Caco-2 (cell line): ENCODE measurements around the gene IQSEC1. TPM values are rescaled to one million over a fixed set of nuclear protein-coding genes. Genes with fewer than 3 reads are reported as not detected.

Experiments used
- BruUV-seq: library from RNA; stranded (reverse); fragments of 400-500 nt; replicated peaks from 2 replicates; lab custom pipeline; 2021; lab: Mats Ljungman, UMichigan
- CTCF ChIA-PET: fragments of 300-600 bp; sonication (Branson Sonifier 250); formaldehyde crosslinking; loops from one replicate; lab custom pipeline; 2022; ENCODE audit warnings: antibody characterized with exemption; lab: Charles Lee
- POLR2A ChIA-PET: fragments of 300-600 bp; sonication (Branson Sonifier 250); formaldehyde crosslinking; loops from one replicate; lab custom pipeline; 2022; ENCODE audit warnings: antibody characterized with exemption; lab: Charles Lee
- DNase-seq, 2 experiments: peaks; one replicate each; pipeline versions ENCODE4 v3.0.0 to v3.0.0-alpha.2; 2020 to 2022
- H3K27me3 ChIP-seq: replicated peaks from 2 replicates; pipeline ENCODE4 v1.6.0; 2011; ENCODE audit warnings: low read length; ENCODE audit not compliant: control insufficient read depth, insufficient read depth
- H3K36me3 ChIP-seq: 2 replicates; pipeline ENCODE4 v1.5.1; 2011; ENCODE audit warnings: low read length; ENCODE audit not compliant: control insufficient read depth, insufficient read depth
- H3K4me1 ChIP-seq: fragments of 250-450 bp; sonication (Bioruptor Pico); 2 replicates; pipeline ENCODE4 v1.5.1; 2020; ENCODE audit warnings: mild to moderate bottlenecking
- H3K4me3 ChIP-seq: 2 replicates; pipeline ENCODE4 v1.5.1; 2011; ENCODE audit warnings: low read depth, mild to moderate bottlenecking, control low read depth, low read length
- H3K9me3 ChIP-seq: fragments of 250-450 bp; sonication (Bioruptor Pico); 2 replicates; pipeline ENCODE4 v1.5.1; 2020; ENCODE audit warnings: mild to moderate bottlenecking, moderate library complexity
- H3K27ac Mint-ChIP-seq: one replicate; pipeline ENCODE4 v1.8.0; 2022; ENCODE audit warnings: mixed read lengths; ENCODE audit not compliant: unreplicated experiment
- H3K27me3 Mint-ChIP-seq: one replicate; pipeline ENCODE4 v1.8.0; 2022; ENCODE audit warnings: mixed read lengths; ENCODE audit not compliant: insufficient read depth, unreplicated experiment
- H3K36me3 Mint-ChIP-seq: one replicate; pipeline ENCODE4 v1.8.0; 2022; ENCODE audit warnings: mild to moderate bottlenecking, mixed read lengths; ENCODE audit not compliant: insufficient read depth, unreplicated experiment
- H3K4me1 Mint-ChIP-seq: one replicate; pipeline ENCODE4 v1.8.0; 2022; ENCODE audit warnings: low read depth, mixed read lengths; ENCODE audit not compliant: unreplicated experiment
- H3K4me3 Mint-ChIP-seq: one replicate; pipeline ENCODE4 v1.8.0; 2022; ENCODE audit warnings: mild to moderate bottlenecking, moderate library complexity, mixed read lengths; ENCODE audit not compliant: unreplicated experiment
- H3K9me3 Mint-ChIP-seq: one replicate; pipeline ENCODE4 v1.8.0; 2022; ENCODE audit warnings: mixed read lengths; ENCODE audit not compliant: unreplicated experiment
- intact Hi-C: fragments of 100-400 bp; cut with micrococcal nuclease; formaldehyde crosslinking; loops from one replicate; pipeline ENCODE4 v1.10.0; 2022; ENCODE audit not compliant: unreplicated experiment
- total RNA-seq: library from RNA; stranded (reverse); gene quantifications from 2 replicates; pipeline ENCODE4 v1.2.3, GENCODE V29; 2022
- TF ChIP-seq, protein P1 (sequence below), 2 experiments: fragments of 200-600 bp in 1 of 2; IDR thresholded peaks; 1 replicate in 1 of 2; 2 replicates in 1 of 2; pipeline versions ENCODE4 v1.5.1 to v1.8.0; 2011 to 2022; ENCODE audit warnings: antibody characterized with exemption in 1 of 2, control low read depth in 1 of 2, inconsistent platforms in 1 of 2, low read depth in 1 of 2, low read length in 1 of 2, mild to moderate bottlenecking in 1 of 2, moderate library complexity in 1 of 2; ENCODE audit not compliant: insufficient read depth in 1 of 2, severe bottlenecking in 1 of 2, unreplicated experiment in 1 of 2

IQSEC1 gene
- total RNA-seq, 1 experiment from 2014 or later, result 40.0 TPM

DNA sequence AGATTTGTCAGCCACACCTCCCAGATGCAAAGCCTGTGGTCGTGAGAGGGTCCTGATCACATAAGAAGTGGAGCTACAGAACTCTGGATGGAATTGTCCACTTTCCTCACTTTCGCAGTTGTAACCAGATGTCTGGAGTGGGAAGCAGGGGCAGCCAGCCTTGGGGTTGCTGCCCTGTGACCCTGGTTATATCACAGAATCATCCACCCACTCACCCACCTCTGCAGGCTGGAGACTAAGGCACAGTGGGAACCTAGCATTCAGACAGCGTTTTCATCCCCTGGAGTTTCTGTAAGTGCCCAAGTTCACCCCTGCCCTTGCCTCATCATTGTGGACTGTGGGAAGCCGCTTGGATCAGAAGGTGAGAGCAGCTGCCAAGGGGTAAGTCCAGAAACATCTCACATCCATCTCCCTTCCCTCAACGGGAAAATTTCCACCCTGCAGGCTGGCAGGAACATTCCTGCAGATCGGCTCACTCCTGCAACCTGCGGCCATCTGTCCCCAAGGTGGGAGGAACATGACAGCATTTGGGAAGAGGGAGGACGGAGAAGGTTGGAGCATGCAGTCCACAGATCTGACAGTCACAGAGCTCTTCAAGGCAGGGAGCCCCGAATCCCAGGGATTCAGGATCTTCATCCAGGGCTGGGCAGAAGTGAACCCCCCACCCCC lies 2.9 kb upstream of the IQSEC1 start:
- no TSS peak for BruUV-seq

DNA sequence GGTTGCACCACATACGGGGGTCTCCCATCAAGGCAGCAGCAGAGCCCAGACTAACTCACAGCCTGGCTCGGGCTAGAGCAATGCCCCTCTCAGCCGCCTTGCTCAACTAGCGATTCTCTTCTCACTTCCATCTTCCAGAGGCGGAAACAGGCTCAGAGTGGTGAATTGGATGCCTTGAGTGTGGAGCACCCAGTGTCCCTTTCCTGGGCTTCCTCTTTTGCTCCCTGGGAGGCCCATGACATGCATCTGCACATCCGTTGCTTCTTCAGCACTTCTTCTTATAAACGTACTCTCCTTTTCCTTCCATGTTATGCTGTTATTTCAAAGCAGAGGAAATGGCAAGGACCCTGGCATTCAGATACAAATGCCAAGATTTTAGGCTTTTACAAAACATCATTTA lies 2.1 kb upstream of the IQSEC1 start:
- POLR2A ChIA-PET, result no interaction called here
- TF ChIP-seq, protein P1, sequence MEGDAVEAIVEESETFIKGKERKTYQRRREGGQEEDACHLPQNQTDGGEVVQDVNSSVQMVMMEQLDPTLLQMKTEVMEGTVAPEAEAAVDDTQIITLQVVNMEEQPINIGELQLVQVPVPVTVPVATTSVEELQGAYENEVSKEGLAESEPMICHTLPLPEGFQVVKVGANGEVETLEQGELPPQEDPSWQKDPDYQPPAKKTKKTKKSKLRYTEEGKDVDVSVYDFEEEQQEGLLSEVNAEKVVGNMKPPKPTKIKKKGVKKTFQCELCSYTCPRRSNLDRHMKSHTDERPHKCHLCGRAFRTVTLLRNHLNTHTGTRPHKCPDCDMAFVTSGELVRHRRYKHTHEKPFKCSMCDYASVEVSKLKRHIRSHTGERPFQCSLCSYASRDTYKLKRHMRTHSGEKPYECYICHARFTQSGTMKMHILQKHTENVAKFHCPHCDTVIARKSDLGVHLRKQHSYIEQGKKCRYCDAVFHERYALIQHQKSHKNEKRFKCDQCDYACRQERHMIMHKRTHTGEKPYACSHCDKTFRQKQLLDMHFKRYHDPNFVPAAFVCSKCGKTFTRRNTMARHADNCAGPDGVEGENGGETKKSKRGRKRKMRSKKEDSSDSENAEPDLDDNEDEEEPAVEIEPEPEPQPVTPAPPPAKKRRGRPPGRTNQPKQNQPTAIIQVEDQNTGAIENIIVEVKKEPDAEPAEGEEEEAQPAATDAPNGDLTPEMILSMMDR (IDR thresholded peaks at IDR 0.05; ENCODE audit: insufficient read depth in 1 of 2, low read depth in 1 of 2, low read length in 1 of 2, severe bottlenecking in 1 of 2, unreplicated experiment in 1 of 2), result no peak
- Mint-ChIP-seq H3K36me3 (no peaks in the 10 kb centered on the region), H3K9me3 (no peaks in the 10 kb centered on the region), H3K27me3 (peaks cover 19% of the 10 kb centered on the region), H3K4me1 (no peaks in the 10 kb centered on the region), H3K27ac (no peak overlapping the region), H3K4me3 (no peak overlapping the region)
- no peak overlapping the region for H3K4me3 ChIP-seq
- H3K27me3 ChIP-seq, result no peaks in the 10 kb centered on the region
- BruUV-seq, result no TSS peak
- DNase-seq, result no peak
- H3K36me3 ChIP-seq, result no peaks in the 10 kb centered on the region
- intact Hi-C loops, result no loop called here
- no peaks in the 10 kb centered on the region; the same call in 1 of the 2 replicates for H3K9me3 ChIP-seq
- H3K4me1 ChIP-seq, result no peaks in the 10 kb centered on the region
- CTCF ChIA-PET, result no interaction called here

More for the DNA sequence above, 2.9 kb upstream of the IQSEC1 start:
- POLR2A ChIA-PET, result no interaction called here
- Mint-ChIP-seq H3K36me3 (no peaks in the 10 kb centered on the region), H3K4me1 (no peaks in the 10 kb centered on the region), H3K27me3 (peaks cover 19% of the 10 kb centered on the region), H3K27ac (no peak overlapping the region), H3K4me3 (no peak overlapping the region), H3K9me3 (no peaks in the 10 kb centered on the region)
- no peaks in the 10 kb centered on the region for H3K27me3 ChIP-seq
- DNase-seq, result no peak
- no peaks in the 10 kb centered on the region; the same call in 1 of the 2 replicates for H3K9me3 ChIP-seq
- no peak overlapping the region for H3K4me3 ChIP-seq
- H3K36me3 ChIP-seq, result no peaks in the 10 kb centered on the region
- intact Hi-C loops, result no loop called here
- TF ChIP-seq, protein P1 (IDR thresholded peaks at IDR 0.05; ENCODE audit: insufficient read depth in 1 of 2, low read depth in 1 of 2, low read length in 1 of 2, severe bottlenecking in 1 of 2, unreplicated experiment in 1 of 2), result no peak
- no peaks in the 10 kb centered on the region for H3K4me1 ChIP-seq
- CTCF ChIA-PET, result interaction anchor here (1.1 kb wide), 1 partner anchor 16 kb away, joined by 3 read pairs; no protein-coding TSS in a partner anchor

DNA sequence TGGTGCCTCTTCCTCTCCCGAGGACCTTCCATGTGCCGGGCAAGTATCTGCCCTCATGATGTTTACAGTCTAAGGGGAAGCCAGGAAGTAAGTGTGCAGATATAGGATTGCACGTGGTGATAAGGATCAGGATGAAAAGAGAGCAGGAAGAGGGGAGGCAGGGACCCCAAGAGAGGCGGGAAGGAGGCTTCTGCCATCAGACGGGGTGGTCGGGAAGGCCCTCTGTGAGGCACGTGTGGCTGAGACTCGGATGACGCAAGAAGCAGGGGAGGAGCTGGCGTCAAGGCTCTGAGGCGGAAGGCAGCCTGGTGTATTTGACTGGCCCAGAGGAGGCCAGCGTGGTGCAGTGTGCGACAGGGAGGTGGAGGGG lies 762 bp upstream of the IQSEC1 start:
- H3K27me3 Mint-ChIP-seq, result peaks cover 11% of the 10 kb centered on the region
- DNase-seq, result no peak
- CTCF ChIA-PET, result interaction anchor here (0.6 kb wide), 1 partner anchor 18 kb away, joined by 4 read pairs; no protein-coding TSS in a partner anchor
- Histone ChIP-seq H3K27me3 (no peaks in the 10 kb centered on the region), H3K36me3 (no peaks in the 10 kb centered on the region), H3K9me3 (no peaks in the 10 kb centered on the region; the same call in 1 of the 2 replicates), H3K4me3 (no peak overlapping the region), H3K4me1 (no peaks in the 10 kb centered on the region)
- no peaks in the 10 kb centered on the region for H3K4me1 Mint-ChIP-seq
- TF ChIP-seq, protein P1 (IDR thresholded peaks at IDR 0.05; ENCODE audit: insufficient read depth in 1 of 2, low read depth in 1 of 2, low read length in 1 of 2, severe bottlenecking in 1 of 2, unreplicated experiment in 1 of 2), result no peak
- no peak overlapping the region for H3K4me3 Mint-ChIP-seq
- POLR2A ChIA-PET, result no interaction called here
- intact Hi-C loops, result no loop called here
- H3K9me3 Mint-ChIP-seq, result no peaks in the 10 kb centered on the region
- no peak overlapping the region for H3K27ac Mint-ChIP-seq
- BruUV-seq, result no TSS peak
- no peaks in the 10 kb centered on the region for H3K36me3 Mint-ChIP-seq
